ENCODE data around the gene LOC101059915.

The LOC101059915 gene

GRCh38 chrX:71619193-71619592, 48.2 kb upstream of the LOC101059915 start:
- Histone ChIP-seq H3K79me2 (ENCODE audit: insufficient read depth, low read depth) (no peaks in the 10 kb centered on the region), H3K36me3 (ENCODE audit: insufficient read depth) (no peaks in the 10 kb centered on the region), H2AFZ (ENCODE audit: low read depth) (no peak overlapping the region), H3K27ac (no peak overlapping the region), H3K27me3 (ENCODE audit: insufficient read depth, low read depth) (no peaks in the 10 kb centered on the region), H3K4me1 (ENCODE audit: low read depth, poor library complexity, severe bottlenecking) (peaks cover 62% of the 10 kb centered on the region), H3K4me2 (peak overlapping the region; percentile 63; the same call in 1 of the 2 replicates), H4K20me1 (ENCODE audit: insufficient read depth) (no peaks in the 10 kb centered on the region), H3K9ac (no peak overlapping the region), H3K4me3 (IDR thresholded peaks at IDR 0.05; ENCODE audit: insufficient read depth, low read depth, low read length) (no peak overlapping the region)
- no peak for TF ChIP-seq CTCF (conservative IDR thresholded peaks at IDR 0.05; ENCODE audit: low read depth, low read length)

- Histone ChIP-seq H3K4me3 (IDR thresholded peaks at IDR 0.05; ENCODE audit: insufficient read depth, low read depth, low read length) (no peak overlapping the region), H3K9ac (no peak overlapping the region), H3K27me3 (ENCODE audit: insufficient read depth, low read depth) (no peaks in the 10 kb centered on the region), H3K4me2 (peak overlapping the region; percentile 63; the same call in 1 of the 2 replicates), H3K79me2 (ENCODE audit: insufficient read depth, low read depth) (no peaks in the 10 kb centered on the region), H2AFZ (ENCODE audit: low read depth) (no peak overlapping the region), H4K20me1 (ENCODE audit: insufficient read depth) (no peaks in the 10 kb centered on the region), H3K27ac (no peak overlapping the region), H3K36me3 (ENCODE audit: insufficient read depth) (no peaks in the 10 kb centered on the region), H3K4me1 (ENCODE audit: low read depth, poor library complexity, severe bottlenecking) (peaks cover 68% of the 10 kb centered on the region)
- no peak for TF ChIP-seq CTCF (conservative IDR thresholded peaks at IDR 0.05; ENCODE audit: low read depth, low read length)
Measured at GRCh38 chrX:71619986-71620385, 47.4 kb upstream of the LOC101059915 start.

- no peaks in the 10 kb centered on the region for H4K20me1 ChIP-seq (ENCODE audit: insufficient read depth)
- no peak overlapping the region for H3K27ac ChIP-seq
- no peak for TF ChIP-seq CTCF (conservative IDR thresholded peaks at IDR 0.05; ENCODE audit: low read depth, low read length)
- no peak overlapping the region for H3K4me3 ChIP-seq (IDR thresholded peaks at IDR 0.05; ENCODE audit: insufficient read depth, low read depth, low read length)
- no peak overlapping the region for H2AFZ ChIP-seq (ENCODE audit: low read depth)
- no peaks in the 10 kb centered on the region for H3K79me2 ChIP-seq (ENCODE audit: insufficient read depth, low read depth)
- peaks cover 68% of the 10 kb centered on the region for H3K4me1 ChIP-seq (ENCODE audit: low read depth, poor library complexity, severe bottlenecking)
- no peaks in the 10 kb centered on the region for H3K27me3 ChIP-seq (ENCODE audit: insufficient read depth, low read depth)
- no peaks in the 10 kb centered on the region for H3K36me3 ChIP-seq (ENCODE audit: insufficient read depth)
- H3K9ac ChIP-seq: no peak overlapping the region
- H3K4me2 ChIP-seq: no peak overlapping the region
Measured at GRCh38 chrX:71621603-71622002, 45.7 kb upstream of the LOC101059915 start.

GRCh38 chrX:71622032-71622575, 45.2 kb upstream of the LOC101059915 start:
- no peak overlapping the region for H2AFZ ChIP-seq (ENCODE audit: low read depth)
- H3K27ac ChIP-seq: peak overlapping the region; percentile 18; the same call in 1 of the 2 replicates
- peak overlapping the region; percentile 62; the same call in 1 of the 2 replicates for H3K4me2 ChIP-seq
- H3K4me1 ChIP-seq (ENCODE audit: low read depth, poor library complexity, severe bottlenecking): peaks cover 66% of the 10 kb centered on the region
- no peaks in the 10 kb centered on the region for H3K79me2 ChIP-seq (ENCODE audit: insufficient read depth, low read depth)
- TF ChIP-seq CTCF (conservative IDR thresholded peaks at IDR 0.05; ENCODE audit: low read depth, low read length): no peak
- no peaks in the 10 kb centered on the region for H3K36me3 ChIP-seq (ENCODE audit: insufficient read depth)
- H3K27me3 ChIP-seq (ENCODE audit: insufficient read depth, low read depth): no peaks in the 10 kb centered on the region
- no peaks in the 10 kb centered on the region for H4K20me1 ChIP-seq (ENCODE audit: insufficient read depth)
- no peak overlapping the region for H3K4me3 ChIP-seq (IDR thresholded peaks at IDR 0.05; ENCODE audit: insufficient read depth, low read depth, low read length)
- no peak overlapping the region for H3K9ac ChIP-seq

Data from KMS-11 (cell line).